ENCODE data around the gene EFCAB6.

Gene EFCAB6

DNA sequence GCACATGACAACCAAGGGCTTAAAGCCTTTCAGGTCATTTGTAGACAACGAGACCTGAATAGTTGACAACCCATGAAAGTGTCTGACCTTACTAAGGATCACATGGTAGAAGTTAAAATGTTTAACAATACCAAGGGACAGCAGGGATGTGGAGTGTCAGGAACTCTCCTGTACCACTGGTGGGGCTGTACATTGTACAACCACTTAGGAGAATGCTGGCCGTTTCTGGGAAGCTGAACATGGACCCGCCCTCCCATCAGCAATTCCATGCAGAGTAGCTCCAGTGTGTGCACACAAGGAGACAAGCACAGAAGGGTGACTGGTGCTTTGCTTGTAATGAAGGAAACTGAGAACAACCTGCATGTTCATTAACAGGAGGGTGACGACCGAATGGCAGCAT, 237.4 kb downstream of the EFCAB6 start:
- H2BK12ac ChIP-seq (ENCODE audit: low read length): no peak overlapping the region
- no peak overlapping the region for H2BK5ac ChIP-seq (ENCODE audit: low read depth, low read length, poor library complexity)
- no peak for DNase-seq
- no peak overlapping the region for H2AFZ ChIP-seq (ENCODE audit: insufficient read depth, low read length, poor library complexity)
- H4K91ac ChIP-seq (ENCODE audit: low read depth, low read length): no peak overlapping the region
- no peak overlapping the region for H3K23ac ChIP-seq (ENCODE audit: low read length)
- no peak overlapping the region for H2AK5ac ChIP-seq (ENCODE audit: low read length)
- H4K12ac ChIP-seq (ENCODE audit: low read depth, low read length): no peak overlapping the region
- no peak overlapping the region for H3K4ac ChIP-seq (ENCODE audit: low read depth, low read length)
- H3K4me1 ChIP-seq (ENCODE audit: control insufficient read depth in 1 of 2, insufficient read depth in 2 of 2, low read length in 2 of 2): no peaks in the 10 kb centered on the region
- H2BK120ac ChIP-seq (ENCODE audit: insufficient read depth, low read length, poor library complexity): no peak overlapping the region
- no peaks in the 10 kb centered on the region for H3K27me3 ChIP-seq (ENCODE audit: insufficient read depth, low read length)
- no peak overlapping the region for H4K8ac ChIP-seq (ENCODE audit: low read depth, low read length)
- H3K79me1 ChIP-seq (ENCODE audit: low read length): no peaks in the 10 kb centered on the region
- H3K4me3 ChIP-seq (ENCODE audit: low read depth, low read length): no peak overlapping the region
- H3K79me2 ChIP-seq (ENCODE audit: control insufficient read depth, insufficient read depth, low read length, poor library complexity): no peaks in the 10 kb centered on the region
- no peak overlapping the region for H3K4me2 ChIP-seq (ENCODE audit: low read length)
- WGBS (ENCODE audit: extremely low coverage, insufficient coverage, insufficient read length): no CpG with 5 or more reads among the region's 5 CpGs
- no peaks in the 10 kb centered on the region for H3K36me3 ChIP-seq (ENCODE audit: control insufficient read depth in 1 of 2, insufficient read depth in 2 of 2, low read length in 2 of 2)
- H3K14ac ChIP-seq (ENCODE audit: low read length): no peak overlapping the region
- H3K27ac ChIP-seq (ENCODE audit: low read depth, low read length): no peak overlapping the region
- H3K9me3 ChIP-seq (ENCODE audit: insufficient read depth, low read depth, low read length): peaks cover 2% of the 10 kb centered on the region
- no peak overlapping the region for H3K9ac ChIP-seq (ENCODE audit: low read length)
- H3K18ac ChIP-seq (ENCODE audit: low read length): no peak overlapping the region

DNA sequence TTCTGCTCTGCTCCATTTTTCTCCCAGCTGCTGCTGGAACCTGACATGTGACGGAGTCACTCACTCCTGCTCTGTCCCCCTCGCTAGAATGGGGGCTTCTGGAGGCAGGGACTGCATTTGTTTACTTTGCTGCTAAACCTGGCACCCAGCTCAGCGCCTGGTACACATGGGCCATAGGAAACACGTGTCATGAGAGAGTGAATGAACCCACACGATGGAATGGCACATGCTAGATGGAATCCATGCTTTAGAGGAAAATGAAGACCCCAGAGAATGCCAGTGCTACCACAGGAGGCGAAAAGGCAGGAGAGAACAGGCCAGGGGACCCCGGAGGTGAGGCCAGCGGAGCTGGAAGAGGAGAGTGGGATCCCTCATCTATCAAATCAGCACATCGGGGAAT, 239.4 kb downstream of the EFCAB6 start:
- Histone ChIP-seq H3K79me2 (ENCODE audit: control insufficient read depth, insufficient read depth, low read length, poor library complexity) (no peaks in the 10 kb centered on the region), H3K9ac (ENCODE audit: low read length) (no peak overlapping the region), H3K4ac (ENCODE audit: low read depth, low read length) (no peak overlapping the region), H3K4me1 (ENCODE audit: control insufficient read depth in 1 of 2, insufficient read depth in 2 of 2, low read length in 2 of 2) (no peaks in the 10 kb centered on the region), H2AK5ac (ENCODE audit: low read length) (no peak overlapping the region), H4K91ac (ENCODE audit: low read depth, low read length) (no peak overlapping the region), H3K4me3 (ENCODE audit: low read depth, low read length) (no peak overlapping the region), H3K79me1 (ENCODE audit: low read length) (no peaks in the 10 kb centered on the region), H3K9me3 (ENCODE audit: insufficient read depth, low read depth, low read length) (peaks cover 2% of the 10 kb centered on the region), H3K18ac (ENCODE audit: low read length) (no peak overlapping the region), H2BK5ac (ENCODE audit: low read depth, low read length, poor library complexity) (no peak overlapping the region), H3K4me2 (ENCODE audit: low read length) (no peak overlapping the region), H2BK12ac (ENCODE audit: low read length) (no peak overlapping the region), H3K27me3 (ENCODE audit: insufficient read depth, low read length) (no peaks in the 10 kb centered on the region), H2AFZ (ENCODE audit: insufficient read depth, low read length, poor library complexity) (no peak overlapping the region), H3K36me3 (ENCODE audit: control insufficient read depth in 1 of 2, insufficient read depth in 2 of 2, low read length in 2 of 2) (no peaks in the 10 kb centered on the region), H4K8ac (ENCODE audit: low read depth, low read length) (no peak overlapping the region), H3K14ac (ENCODE audit: low read length) (no peak overlapping the region), H3K27ac (ENCODE audit: low read depth, low read length) (no peak overlapping the region), H4K12ac (ENCODE audit: low read depth, low read length) (no peak overlapping the region), H2BK120ac (ENCODE audit: insufficient read depth, low read length, poor library complexity) (no peak overlapping the region), H3K23ac (ENCODE audit: low read length) (no peak overlapping the region)
- DNase-seq: no peak
- WGBS (ENCODE audit: extremely low coverage, insufficient coverage, insufficient read length): no CpG with 5 or more reads among the region's 9 CpGs

DNA sequence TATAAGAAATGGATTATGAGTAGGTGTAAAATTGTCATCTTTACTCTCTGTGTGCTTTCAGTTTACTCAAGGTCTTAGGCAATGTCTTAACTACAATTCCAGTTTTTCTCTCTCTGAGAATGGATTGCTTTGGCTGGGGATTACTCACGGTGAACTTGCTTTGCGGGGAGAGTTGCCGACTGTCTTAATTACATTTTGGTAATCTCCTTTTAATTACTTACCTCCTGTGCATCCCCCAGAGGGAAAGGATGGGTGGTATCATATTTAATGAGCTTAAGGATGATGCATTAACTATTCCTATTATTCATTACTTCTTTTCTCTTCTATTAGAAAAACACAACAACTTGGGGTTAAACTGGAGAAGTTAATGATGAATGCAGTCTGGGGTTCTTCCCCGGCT, 240.9 kb downstream of the EFCAB6 start:
- no peak overlapping the region for H3K23ac ChIP-seq (ENCODE audit: low read length)
- no peaks in the 10 kb centered on the region for H3K4me1 ChIP-seq (ENCODE audit: control insufficient read depth in 1 of 2, insufficient read depth in 2 of 2, low read length in 2 of 2)
- no peak overlapping the region for H2AK5ac ChIP-seq (ENCODE audit: low read length)
- no peak overlapping the region for H4K8ac ChIP-seq (ENCODE audit: low read depth, low read length)
- H3K4ac ChIP-seq (ENCODE audit: low read depth, low read length): no peak overlapping the region
- DNase-seq: no peak
- H4K91ac ChIP-seq (ENCODE audit: low read depth, low read length): no peak overlapping the region
- H3K14ac ChIP-seq (ENCODE audit: low read length): no peak overlapping the region
- H3K9me3 ChIP-seq (ENCODE audit: insufficient read depth, low read depth, low read length): peaks cover 2% of the 10 kb centered on the region
- no peaks in the 10 kb centered on the region for H3K36me3 ChIP-seq (ENCODE audit: control insufficient read depth in 1 of 2, insufficient read depth in 2 of 2, low read length in 2 of 2)
- no peaks in the 10 kb centered on the region for H3K79me2 ChIP-seq (ENCODE audit: control insufficient read depth, insufficient read depth, low read length, poor library complexity)
- H4K12ac ChIP-seq (ENCODE audit: low read depth, low read length): no peak overlapping the region
- H2AFZ ChIP-seq (ENCODE audit: insufficient read depth, low read length, poor library complexity): no peak overlapping the region
- no CpG with 5 or more reads among the region's 4 CpGs for WGBS (ENCODE audit: extremely low coverage, insufficient coverage, insufficient read length)
- no peak overlapping the region for H3K4me3 ChIP-seq (ENCODE audit: low read depth, low read length)
- no peak overlapping the region for H2BK12ac ChIP-seq (ENCODE audit: low read length)
- no peak overlapping the region for H3K4me2 ChIP-seq (ENCODE audit: low read length)
- H3K27ac ChIP-seq (ENCODE audit: low read depth, low read length): no peak overlapping the region
- H2BK120ac ChIP-seq (ENCODE audit: insufficient read depth, low read length, poor library complexity): no peak overlapping the region
- no peaks in the 10 kb centered on the region for H3K27me3 ChIP-seq (ENCODE audit: insufficient read depth, low read length)
- no peak overlapping the region for H2BK5ac ChIP-seq (ENCODE audit: low read depth, low read length, poor library complexity)
- no peaks in the 10 kb centered on the region for H3K79me1 ChIP-seq (ENCODE audit: low read length)
- H3K18ac ChIP-seq (ENCODE audit: low read length): no peak overlapping the region
- no peak overlapping the region for H3K9ac ChIP-seq (ENCODE audit: low read length)

DNA sequence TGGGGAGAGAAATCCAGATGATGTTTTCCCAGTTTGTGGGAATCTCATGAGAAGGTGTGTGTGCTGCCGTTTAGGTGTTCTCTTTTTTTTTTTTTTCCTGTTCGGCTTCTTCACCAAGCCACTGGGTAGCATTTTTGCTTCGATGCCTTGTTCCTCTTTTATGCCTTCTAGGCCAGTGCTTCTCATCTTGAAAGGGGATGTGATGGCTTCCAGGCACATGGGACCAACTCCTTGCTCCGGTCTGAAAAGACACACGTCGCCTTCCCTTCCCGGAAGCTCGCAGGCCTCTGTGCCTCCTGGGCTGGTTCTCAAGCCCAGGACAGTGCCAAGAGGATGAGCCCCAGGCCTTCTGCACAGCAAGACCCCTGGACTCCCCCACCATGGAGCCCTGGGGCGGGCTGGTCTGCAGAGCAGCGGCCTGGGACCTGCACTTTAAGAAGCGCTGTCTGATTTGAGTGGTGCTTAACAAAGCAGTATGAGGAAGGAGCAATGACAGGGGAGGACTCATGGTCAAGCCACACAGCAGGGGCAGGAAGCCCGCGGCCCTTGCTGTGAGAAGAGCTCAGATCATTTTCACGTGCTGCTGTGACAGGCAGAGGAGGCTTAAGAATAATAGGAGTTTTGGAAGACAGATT, 241.5 kb downstream of the EFCAB6 start:
- H3K9me3 ChIP-seq (ENCODE audit: insufficient read depth, low read depth, low read length): peaks cover 5% of the 10 kb centered on the region
- no peak overlapping the region for H3K18ac ChIP-seq (ENCODE audit: low read length)
- H3K9ac ChIP-seq (ENCODE audit: low read length): no peak overlapping the region
- no peak for DNase-seq
- H3K36me3 ChIP-seq (ENCODE audit: control insufficient read depth in 1 of 2, insufficient read depth in 2 of 2, low read length in 2 of 2): no peaks in the 10 kb centered on the region
- no peak overlapping the region for H2BK5ac ChIP-seq (ENCODE audit: low read depth, low read length, poor library complexity)
- no peak overlapping the region for H4K12ac ChIP-seq (ENCODE audit: low read depth, low read length)
- H3K4ac ChIP-seq (ENCODE audit: low read depth, low read length): no peak overlapping the region
- no peaks in the 10 kb centered on the region for H3K27me3 ChIP-seq (ENCODE audit: insufficient read depth, low read length)
- H3K23ac ChIP-seq (ENCODE audit: low read length): no peak overlapping the region
- no peak overlapping the region for H2BK120ac ChIP-seq (ENCODE audit: insufficient read depth, low read length, poor library complexity)
- no CpG with 5 or more reads among the region's 14 CpGs for WGBS (ENCODE audit: extremely low coverage, insufficient coverage, insufficient read length)
- H4K8ac ChIP-seq (ENCODE audit: low read depth, low read length): no peak overlapping the region
- H2AFZ ChIP-seq (ENCODE audit: insufficient read depth, low read length, poor library complexity): no peak overlapping the region
- no peaks in the 10 kb centered on the region for H3K4me1 ChIP-seq (ENCODE audit: control insufficient read depth in 1 of 2, insufficient read depth in 2 of 2, low read length in 2 of 2)
- no peaks in the 10 kb centered on the region for H3K79me1 ChIP-seq (ENCODE audit: low read length)
- H3K14ac ChIP-seq (ENCODE audit: low read length): no peak overlapping the region
- H3K79me2 ChIP-seq (ENCODE audit: control insufficient read depth, insufficient read depth, low read length, poor library complexity): no peaks in the 10 kb centered on the region
- H4K91ac ChIP-seq (ENCODE audit: low read depth, low read length): no peak overlapping the region
- no peak overlapping the region for H2BK12ac ChIP-seq (ENCODE audit: low read length)
- H2AK5ac ChIP-seq (ENCODE audit: low read length): no peak overlapping the region
- H3K27ac ChIP-seq (ENCODE audit: low read depth, low read length): no peak overlapping the region
- no peak overlapping the region for H3K4me2 ChIP-seq (ENCODE audit: low read length)
- H3K4me3 ChIP-seq (ENCODE audit: low read depth, low read length): no peak overlapping the region
